Cerebellar nuclear complex (tissue), 1 donor: ENCODE measurements around the gene FAM156A.
"Not testable (repeated sequence)": the region's sequence is repeated elsewhere in the genome, so short reads cannot be mapped to it uniquely, and the experiment has no call there.

Source experiments
- DNase-seq, 2 experiments: peaks; one replicate each; lab custom pipeline; 2025; lab: John Stamatoyannopoulos, UW

The FAM156A gene

DNA sequence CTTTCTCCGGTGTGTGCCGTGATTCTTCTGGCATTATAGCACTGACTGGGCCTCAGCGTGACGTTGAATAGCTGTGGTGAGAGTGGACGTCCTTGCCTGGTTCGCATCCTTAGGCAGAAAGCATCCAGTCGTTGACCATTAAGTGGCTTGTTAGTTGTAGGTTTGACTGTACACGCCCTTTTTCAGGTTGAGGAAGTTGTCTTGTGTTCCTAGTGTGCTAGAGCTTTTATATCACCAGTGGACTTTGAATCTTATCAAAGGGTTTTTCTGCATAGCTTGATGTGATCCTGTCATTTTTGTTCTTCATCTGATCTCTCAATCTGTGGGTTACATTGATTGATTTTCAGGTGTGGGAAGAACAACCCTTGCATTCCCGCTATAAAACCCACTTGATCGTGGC is 52.8 kb downstream of the FAM156A start:
- not testable (repeated sequence) for DNase-seq
